Epidermal melanocyte (primary cell): ENCODE results near the gene MAPK6.
"Not testable (repeated sequence)": the region's sequence is repeated elsewhere in the genome, so short reads cannot be mapped to it uniquely, and the experiment has no call there.

ENCODE experiments used
- DNase-seq: peaks from one replicate; pipeline ENCODE4 v3.0.0; 2011; ENCODE audit warnings: low spot score; ENCODE audit not compliant: insufficient read length

Gene MAPK6

GRCh38 chr15:52042051-52042851, 23.2 kb downstream of the MAPK6 start:
- DNase-seq: no peak

DNA sequence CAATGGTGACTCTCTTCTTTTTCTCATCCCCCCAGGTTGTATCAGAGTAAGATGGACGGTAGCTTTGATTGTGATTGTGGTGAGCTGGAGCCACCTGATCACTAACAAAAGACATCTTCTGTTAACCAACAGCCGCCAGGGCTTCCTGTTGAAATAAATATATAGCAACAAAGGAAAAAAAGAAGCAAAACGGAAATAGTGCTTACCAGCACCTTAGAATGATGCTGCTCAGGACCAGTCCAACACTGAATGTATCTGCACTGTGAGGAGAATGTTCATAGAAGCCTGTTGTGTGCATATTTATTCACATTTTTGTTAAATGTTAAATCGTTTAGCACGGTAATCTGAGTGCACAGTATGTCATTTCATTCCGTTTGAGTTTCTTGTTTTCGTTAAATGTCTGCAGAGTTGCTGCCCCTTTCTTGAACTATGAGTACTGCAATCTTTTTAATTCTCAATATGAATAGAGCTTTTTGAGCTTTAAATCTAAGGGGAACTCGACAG, 26.8 kb downstream of the MAPK6 start:
- DNase-seq: not testable (repeated sequence)

GRCh38 chr15:52046552-52046951, 27.5 kb downstream of the MAPK6 start:
- DNase-seq: not testable (repeated sequence)

DNA sequence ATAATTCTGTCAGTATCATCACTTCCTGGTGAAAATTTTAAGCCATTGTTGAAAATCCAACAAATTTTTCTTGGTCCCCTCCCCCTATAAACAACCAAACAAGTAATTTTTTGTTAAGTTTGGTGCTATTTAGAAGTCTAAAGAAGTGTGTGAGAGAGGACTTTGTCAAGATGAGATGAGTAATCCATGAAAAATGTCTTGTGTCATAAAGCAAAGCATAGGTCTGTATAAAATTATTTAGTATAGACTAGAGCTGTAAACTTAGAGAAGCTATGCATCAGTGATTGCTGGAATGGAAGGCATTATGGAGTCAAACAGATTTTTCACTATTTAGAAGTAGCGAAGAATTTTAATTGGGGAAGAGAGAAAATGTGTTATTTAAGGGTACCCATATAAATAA, 31.4 kb downstream of the MAPK6 start:
- DNase-seq: no peak

DNA sequence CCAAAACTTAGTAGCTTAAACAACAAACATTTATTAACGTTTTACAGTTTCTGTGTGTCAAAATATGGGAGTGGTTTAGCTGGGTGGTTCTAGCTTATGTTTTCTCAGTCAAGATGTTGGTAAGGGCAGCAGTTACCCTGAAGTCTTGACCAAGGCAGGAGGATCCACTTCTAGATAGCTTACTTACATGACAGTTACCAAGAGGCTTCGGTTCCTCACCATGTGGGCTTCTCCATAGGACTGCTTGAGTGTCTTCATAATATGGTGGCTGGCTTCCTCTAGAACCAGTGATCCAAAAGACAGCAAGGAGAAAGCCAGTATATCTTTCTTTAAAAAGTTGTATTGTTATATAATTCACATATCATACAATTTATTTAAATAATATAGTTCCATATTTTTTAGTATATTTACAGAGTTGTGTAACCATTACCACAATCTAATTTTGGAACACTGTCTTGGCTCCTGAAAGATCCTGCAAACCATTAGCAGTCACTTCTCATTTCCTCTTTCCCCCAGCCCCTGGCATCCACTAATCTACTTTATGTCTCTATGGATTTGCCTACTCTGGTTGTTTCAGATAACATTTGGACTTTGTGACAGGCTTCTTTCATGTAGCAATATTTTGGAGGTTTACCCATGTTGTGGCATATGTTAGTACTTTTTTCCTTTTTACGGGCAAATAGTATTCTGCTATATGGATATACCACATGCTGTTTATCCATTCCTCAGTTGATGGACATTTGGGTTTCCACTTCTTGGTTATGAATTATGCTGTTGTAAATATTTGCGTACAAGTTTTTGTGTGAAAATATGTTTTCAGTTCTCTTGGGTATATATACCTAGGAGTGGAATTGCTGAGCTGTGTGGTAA, 33.3 kb downstream of the MAPK6 start:
- DNase-seq: no peak

DNA sequence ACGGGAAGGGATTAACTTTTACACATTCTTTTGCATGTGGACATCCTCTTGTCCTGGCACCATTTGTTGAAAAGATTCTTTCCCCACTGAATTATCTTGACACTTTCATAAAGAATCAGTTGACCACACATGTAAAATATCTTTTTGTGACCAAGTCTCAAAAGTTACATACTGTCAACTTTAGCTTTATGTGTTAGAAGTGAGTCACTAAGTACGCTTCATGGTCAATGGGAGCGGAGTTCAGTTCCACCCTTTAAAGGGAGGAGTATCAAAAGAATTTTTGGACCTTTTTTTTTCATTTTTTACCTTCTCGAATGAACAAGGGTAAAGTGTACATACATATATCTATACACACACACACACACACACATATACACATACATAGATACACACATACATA, 35.4 kb downstream of the MAPK6 start:
- DNase-seq: no peak

DNA sequence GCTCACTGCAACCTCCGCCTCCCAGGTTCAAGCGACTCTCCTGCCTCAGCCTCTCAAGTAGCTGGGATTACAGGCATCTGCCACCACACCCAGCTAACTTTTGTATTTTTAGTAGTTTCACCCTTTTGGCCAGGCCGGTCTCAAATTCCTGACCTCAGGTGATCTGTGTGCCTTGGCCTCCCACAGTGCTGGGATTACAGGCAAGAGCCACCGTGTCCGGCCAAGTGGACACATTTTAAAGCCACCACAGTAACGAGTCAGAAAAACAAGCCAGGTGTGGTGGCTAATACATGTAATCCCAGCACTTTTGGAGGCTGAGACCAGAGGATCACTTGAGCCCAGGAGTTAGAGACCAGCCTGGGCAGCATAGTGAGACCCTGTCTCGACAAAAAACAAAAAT, 35.8 kb downstream of the MAPK6 start:
- DNase-seq: not testable (repeated sequence)

DNA sequence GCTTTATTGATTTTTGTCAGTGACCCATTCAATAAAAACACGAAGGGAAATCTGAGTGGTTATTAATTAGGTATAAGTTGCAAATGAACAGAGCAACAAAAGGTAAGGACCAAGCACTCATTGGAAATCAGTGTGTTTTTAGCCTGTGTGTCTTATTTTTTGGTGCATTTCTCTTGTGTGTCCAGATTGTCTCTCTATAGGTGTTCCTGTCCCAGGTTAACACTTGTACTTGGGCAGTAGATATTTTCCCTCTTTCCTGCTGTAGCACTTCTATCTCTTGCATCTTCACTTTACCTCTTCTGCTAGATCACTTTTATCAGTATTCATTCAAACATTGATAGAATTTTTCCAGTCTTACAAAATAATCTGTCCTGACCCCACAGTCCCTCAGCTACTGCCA, 37.0 kb downstream of the MAPK6 start:
- no peak for DNase-seq

DNA sequence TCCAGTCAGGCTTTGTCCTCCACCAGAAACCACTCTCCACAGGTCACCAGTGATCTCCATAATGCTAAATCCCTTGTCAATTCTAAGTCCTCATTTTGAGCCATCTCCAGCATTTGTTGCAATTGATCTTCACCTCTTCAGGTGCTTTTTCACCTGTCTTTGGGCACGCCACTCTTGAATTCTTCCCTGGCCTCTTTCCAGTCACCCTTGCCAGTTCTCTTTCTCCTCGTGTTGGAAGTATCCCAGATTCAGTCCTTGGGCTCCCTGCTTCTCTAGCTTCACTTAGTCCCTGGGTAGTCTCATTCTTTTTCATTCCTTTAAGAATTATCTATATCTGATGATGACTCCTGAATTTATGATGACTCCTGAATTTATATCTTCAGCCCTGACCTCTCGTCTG, 37.5 kb downstream of the MAPK6 start:
- DNase-seq: no peak

GRCh38 chr15:52057996-52058395, 39.0 kb downstream of the MAPK6 start:
- no peak for DNase-seq

DNA sequence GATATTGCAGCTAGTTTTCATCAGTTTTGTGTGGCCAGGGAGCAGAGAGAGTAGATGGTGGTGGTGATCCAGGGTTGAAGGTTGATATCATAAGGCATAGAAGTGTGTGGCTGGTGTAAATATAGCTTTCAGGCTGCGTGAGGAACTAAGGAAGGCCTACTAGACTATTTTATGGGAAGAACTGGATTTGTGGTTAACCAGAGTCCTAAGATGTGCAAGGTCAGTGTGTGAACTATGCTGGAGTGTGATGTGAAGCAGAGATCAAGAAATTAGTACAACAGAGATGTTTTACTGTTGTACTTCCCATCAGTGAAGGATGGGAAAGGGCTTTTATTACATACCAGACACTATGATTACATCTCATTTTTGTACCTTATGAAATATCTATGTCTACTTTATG, 41.5 kb downstream of the MAPK6 start:
- no peak for DNase-seq

DNA sequence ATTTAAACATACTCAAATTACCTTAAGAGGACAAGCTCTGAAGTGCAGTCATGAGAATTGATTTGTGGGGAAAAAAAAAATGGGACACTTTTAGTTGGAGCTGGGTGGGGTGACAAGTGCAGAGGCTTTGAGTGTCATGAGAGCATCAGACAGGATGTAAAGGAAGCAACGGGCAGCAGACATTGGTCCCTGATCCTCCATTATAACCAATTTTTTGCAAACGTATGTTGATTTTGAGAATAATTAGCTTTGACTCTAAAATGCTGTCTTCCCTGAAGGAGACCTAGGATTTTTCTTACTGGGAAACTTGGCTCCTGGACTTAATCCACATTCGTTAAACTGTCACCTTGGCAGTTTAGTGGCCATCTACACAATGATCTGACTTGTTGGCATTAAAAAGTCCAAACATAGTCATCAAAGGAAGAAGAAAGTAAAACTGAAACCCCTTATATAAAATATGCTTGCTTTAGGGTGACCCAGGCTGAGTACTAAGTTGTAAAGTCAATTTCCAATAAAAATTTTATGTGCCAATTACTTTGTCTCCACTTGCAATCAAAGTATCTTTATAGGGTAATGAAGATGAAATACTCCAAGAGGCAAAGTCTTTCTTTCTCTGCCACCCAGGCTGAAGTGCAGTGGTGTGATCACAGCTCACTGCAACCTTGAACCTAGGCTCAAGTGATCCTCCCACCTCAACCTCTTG, 48.0 kb downstream of the MAPK6 start:
- DNase-seq: no peak

- no peak for DNase-seq
These were observed 48.5 kb downstream of the MAPK6 start for GRCh38 chr15:52067545-52067926.

DNA sequence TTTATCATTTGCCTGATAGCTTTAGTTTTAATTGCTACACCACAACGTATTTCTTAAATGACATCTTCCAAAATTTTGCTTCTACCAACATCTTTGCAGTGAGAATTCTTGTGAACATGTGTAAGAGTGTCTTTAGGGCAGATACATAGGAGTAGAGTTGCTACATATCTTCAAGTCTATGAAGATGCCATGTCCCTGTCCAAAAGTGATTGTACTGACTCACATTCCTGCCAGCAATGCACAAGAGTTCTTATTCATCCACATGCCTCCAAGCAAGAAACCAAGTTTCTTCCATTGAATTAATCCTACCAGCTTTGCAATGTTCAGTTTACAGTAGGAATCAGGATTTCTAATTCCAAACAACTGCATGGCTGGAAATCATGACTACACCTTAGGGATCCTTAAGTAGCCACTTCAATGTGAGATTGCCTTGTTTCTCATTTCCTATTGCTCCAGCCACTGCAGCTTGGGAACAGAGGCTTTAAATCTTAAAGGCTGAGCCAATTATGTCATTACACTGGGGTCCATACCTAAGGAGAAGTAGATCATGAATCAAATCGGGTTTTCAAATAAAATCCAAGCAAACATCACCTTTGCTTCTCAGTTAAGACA, 49.1 kb downstream of the MAPK6 start:
- DNase-seq: no peak

DNA sequence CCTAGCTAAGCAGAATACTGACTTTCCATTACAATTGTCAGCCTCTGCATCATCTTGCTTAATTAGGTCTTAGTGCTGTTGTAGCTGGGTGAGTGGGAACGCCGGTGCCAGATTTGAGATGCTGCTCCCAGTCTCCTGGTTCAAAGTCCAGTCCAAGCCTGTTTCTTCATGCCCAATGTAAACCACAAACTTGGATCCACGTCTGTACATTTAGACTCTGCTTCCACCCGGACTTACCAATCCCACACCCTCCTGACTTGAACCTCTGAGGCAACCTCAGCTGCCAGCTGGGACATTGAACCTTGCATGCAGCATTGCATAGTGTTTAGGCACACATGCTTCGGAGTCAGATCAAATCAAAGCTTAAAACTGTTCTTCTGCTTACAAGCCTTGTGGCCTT, 50.5 kb downstream of the MAPK6 start:
- DNase-seq: no peak

DNA sequence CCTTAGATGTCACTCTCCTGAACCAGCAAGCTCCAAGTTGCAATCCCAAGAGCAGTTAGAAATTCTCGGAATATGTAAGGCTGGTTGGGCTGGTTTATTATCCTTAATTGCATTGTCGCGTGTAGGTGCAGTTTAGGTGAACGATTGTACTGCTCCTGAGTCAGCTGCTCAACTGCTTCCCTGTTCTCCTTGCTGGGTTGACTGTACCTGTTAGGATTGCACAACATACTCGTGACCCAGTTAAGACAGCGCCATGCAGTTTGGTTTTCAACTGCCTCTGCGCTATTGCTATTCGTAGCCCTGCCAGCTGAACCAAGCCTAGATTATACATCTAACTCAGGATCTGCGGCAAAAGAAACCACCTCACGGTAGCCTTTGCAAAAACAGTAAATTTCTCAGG, 52.6 kb downstream of the MAPK6 start:
- no peak for DNase-seq

GRCh38 chr15:52076889-52077781, 58.1 kb downstream of the MAPK6 start:
- no peak for DNase-seq

- DNase-seq: no peak
These were observed 59.3 kb downstream of the MAPK6 start for GRCh38 chr15:52078197-52078875.

DNA sequence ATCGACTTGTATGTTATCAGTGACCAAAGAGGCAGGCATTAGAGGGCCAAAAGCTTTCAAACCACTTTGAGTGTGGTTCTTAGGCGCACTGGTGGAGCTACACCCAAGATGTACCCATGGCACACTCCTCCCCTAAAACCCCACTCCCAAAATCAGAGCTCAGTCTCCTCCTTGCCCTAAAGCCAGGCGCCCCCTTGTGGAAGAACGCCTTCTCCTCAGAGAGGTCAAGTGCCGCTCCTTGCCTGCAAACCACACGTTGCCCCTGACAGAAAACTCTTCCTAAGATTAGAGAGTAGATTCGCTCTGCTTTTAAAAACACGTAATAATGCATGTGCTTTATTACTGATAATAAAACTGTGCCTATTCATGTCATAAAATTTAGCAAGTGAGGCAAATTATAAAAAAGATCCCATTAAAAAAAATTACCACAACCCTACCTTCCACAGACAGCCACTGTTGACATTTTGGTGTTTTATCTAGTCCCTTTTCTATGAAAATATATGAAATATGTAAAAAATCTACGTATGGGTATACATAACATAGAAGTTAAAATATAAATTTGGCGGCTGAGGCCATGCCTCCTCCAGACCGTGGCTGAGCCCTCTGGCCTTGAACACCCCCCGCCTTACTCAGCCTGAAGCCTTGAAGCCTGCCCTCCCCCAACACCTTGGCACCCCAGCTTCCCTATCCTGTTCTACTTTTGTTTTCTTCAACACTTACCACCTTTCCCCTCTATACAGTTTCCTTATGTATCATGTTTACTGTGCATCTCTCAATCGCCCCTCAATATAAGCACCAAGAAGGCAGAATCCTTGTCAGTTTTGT, 60.1 kb downstream of the MAPK6 start:
- DNase-seq: peak; percentile 42
